ENCODE measurements around the gene FXYD2.

DNA sequence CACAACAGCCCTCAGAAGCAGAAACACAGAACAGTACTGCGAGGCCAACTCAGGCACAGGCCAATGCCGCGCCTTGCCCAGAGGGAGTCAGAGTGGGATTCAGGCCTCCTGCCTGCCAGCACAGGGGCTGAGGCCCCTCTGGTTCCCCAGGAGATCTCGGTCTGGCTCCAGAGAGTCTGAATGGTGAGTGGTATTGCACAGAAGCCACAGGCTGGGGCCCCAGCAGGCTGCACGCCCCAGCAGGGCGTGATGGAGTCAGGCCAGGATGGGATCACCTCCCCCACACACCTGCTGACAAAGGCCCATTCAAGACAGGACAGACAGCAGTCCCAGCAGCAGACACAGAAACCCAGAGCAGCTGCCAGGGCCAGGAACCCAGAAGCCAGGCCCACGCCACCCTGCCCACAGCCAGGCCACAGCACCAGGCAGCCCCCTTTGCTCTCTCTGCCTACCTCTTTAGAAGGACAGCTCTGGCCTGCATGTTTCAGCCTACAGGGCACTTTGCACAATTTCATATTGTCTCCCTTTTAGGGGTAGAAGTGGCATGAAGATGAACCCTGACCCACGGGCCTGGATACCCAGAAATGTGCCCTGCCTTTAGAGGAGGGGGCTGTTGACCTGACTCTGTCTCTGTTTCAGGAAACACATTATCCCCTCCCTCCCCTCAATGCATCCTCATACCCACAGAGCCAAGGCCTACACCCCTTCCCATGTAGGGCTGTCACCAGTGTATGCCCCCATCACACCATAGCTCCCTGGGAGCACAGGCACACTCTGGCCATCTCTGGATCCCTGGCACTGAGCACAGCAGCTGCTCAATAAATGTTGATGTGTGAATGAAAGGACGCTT, 45.8 kb upstream of the FXYD2 start:
- TF ChIP-seq, protein P1, sequence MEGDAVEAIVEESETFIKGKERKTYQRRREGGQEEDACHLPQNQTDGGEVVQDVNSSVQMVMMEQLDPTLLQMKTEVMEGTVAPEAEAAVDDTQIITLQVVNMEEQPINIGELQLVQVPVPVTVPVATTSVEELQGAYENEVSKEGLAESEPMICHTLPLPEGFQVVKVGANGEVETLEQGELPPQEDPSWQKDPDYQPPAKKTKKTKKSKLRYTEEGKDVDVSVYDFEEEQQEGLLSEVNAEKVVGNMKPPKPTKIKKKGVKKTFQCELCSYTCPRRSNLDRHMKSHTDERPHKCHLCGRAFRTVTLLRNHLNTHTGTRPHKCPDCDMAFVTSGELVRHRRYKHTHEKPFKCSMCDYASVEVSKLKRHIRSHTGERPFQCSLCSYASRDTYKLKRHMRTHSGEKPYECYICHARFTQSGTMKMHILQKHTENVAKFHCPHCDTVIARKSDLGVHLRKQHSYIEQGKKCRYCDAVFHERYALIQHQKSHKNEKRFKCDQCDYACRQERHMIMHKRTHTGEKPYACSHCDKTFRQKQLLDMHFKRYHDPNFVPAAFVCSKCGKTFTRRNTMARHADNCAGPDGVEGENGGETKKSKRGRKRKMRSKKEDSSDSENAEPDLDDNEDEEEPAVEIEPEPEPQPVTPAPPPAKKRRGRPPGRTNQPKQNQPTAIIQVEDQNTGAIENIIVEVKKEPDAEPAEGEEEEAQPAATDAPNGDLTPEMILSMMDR (IDR thresholded peaks at IDR 0.05; ENCODE audit: low read depth, low read length, poor library complexity, severe bottlenecking), result no peak
- TF ChIP-seq EZH2phosphoT487 (IDR thresholded peaks at IDR 0.05; ENCODE audit: borderline replicate concordance, low read length), result no peak
